Astrocyte of the spinal cord (primary cell): ENCODE data around the gene RAP1GDS1.
"Not testable (repeated sequence)": the region's sequence is repeated elsewhere in the genome, so short reads cannot be mapped to it uniquely, and the experiment has no call there.

Experiments
- DNase-seq: peaks from one replicate; pipeline ENCODE4 v3.0.0; 2011; ENCODE audit warnings: low read depth, low spot score
- H3K4me3 ChIP-seq: 2 replicates; pipeline ENCODE4 v1.5.1; 2011; ENCODE audit warnings: low read depth, mild to moderate bottlenecking, low read length, moderate library complexity
- CTCF ChIP-seq: IDR thresholded peaks from 2 replicates; pipeline ENCODE4 v1.5.1; 2012; ENCODE audit warnings: low read depth, mild to moderate bottlenecking, low read length, inconsistent platforms
- in situ Hi-C: cut with HindIII; loops from 2 replicates; pipeline ENCODE4 v1.10.0; 2017; ENCODE audit warnings: low sequenced_read_pairs

RAP1GDS1 gene

DNA sequence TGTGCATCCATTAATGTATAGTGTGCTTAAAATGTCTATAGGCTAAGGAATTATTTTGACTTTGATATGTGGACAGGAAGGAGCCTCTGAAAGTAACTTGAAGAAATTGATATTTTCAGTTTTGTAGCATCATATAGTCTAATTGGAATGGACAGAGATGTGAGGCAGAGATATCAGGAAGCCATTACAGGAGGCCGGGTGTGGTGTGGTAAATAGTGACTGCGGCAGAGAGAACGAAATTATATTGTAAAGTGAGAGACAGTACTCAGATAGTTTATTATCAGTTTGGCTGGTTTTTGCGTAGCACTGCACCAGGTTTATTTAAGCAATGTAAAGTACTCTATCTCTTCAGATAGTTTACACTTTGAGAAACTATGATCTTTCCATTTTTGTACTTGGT lies 98.5 kb downstream of the RAP1GDS1 start:
- in situ Hi-C loops, result no loop called here
- no peak overlapping the region for H3K4me3 ChIP-seq
- no peak for TF ChIP-seq CTCF
- DNase-seq, result no peak

- no peak overlapping the region for H3K4me3 ChIP-seq
- in situ Hi-C loops, result no loop called here
- no peak for DNase-seq
- no peak for TF ChIP-seq CTCF
Measured at GRCh38 chr4:98363431-98363830, 102.2 kb downstream of the RAP1GDS1 start.

DNA sequence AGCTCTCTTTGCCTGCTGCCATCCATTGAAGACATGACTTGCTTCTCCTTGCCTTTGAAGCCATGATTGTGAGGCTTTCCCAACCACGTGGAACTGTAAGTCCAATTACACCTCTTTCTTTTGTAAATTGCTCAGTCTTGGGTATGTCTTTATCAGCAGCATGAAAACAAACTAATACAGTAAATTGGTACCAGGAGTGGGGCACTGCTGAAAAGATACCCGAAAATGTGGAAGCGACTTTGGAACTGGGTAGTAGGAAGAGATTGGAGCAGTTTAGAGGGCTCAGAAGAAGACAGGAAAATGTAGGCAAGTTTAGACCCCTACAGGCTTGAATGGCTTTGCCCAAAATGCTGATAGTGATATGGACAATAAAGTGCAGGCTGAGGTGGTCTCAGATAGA lies 105.1 kb downstream of the RAP1GDS1 start:
- DNase-seq, in situ Hi-C loops, H3K4me3 ChIP-seq: not testable (repeated sequence)

- in situ Hi-C loops, H3K4me3 ChIP-seq, DNase-seq: not testable (repeated sequence)
Measured at GRCh38 chr4:98368000-98368399, 106.8 kb downstream of the RAP1GDS1 start.

GRCh38 chr4:98369322-98369721 lies 108.1 kb downstream of the RAP1GDS1 start:
- H3K4me3 ChIP-seq, result no peak overlapping the region
- in situ Hi-C loops, result no loop called here
- no peak for DNase-seq
- TF ChIP-seq CTCF, result no peak

DNA sequence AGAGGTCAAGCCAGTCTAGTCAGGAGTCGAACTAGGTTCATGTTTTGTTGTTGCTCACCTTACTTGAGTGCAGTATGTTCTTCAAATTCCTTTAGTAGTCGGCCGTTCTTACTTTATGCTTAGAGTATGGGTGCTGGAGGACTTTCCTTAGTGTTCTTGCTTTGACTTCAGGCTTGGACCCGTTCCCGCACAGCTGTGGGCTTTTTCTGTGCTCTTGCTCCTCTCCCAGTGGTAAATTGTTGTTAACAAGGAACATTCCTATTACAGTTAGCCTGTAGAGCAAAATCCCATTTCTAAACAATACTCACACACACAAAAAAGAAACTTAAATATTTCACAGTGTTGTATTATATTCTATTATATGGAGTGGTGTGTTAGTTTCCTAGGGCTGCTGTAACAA lies 113.5 kb downstream of the RAP1GDS1 start:
- DNase-seq, result peak; percentile 24
- no peak overlapping the region for H3K4me3 ChIP-seq
- in situ Hi-C loops, result no loop called here
- no peak for TF ChIP-seq CTCF

DNA sequence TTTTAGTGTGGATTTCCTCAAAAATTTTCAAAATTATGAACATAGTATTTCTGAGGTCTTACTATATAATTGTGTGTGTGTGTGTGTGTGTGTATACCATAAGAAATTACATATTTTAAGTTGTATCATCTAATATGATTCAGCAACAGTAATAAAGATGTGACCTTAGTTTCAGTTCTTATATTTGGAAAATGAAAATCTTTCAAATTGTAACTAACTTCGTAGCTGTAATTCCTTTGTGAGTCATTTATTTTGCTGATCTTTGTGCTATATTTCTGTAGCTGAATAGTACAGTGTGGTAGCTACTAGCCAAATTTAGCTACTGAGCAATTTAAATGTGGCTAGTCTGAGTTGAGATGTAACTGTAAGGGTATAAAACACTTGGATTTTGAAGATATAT lies 116.4 kb downstream of the RAP1GDS1 start:
- H3K4me3 ChIP-seq, result no peak overlapping the region
- DNase-seq, result peak; percentile 59

More for the DNA sequence above, 116.4 kb downstream of the RAP1GDS1 start:
- TF ChIP-seq CTCF, result no peak
- in situ Hi-C loops, result no loop called here
